OCI-LY3 (cell line): Measurements from ENCODE around the gene MTFMT.

Source experiments
- CTCF ChIP-seq: fragments of 200-600, 300-600 bp; sonication (generic); IDR thresholded peaks from 2 replicates; pipeline ENCODE4 v1.5.1; 2014; ENCODE audit warnings: antibody characterized with exemption, low read length, low read depth
- EZH2phosphoT487 ChIP-seq: fragments of 200-600 bp; shearing (Covaris generic); IDR thresholded peaks from 2 replicates; pipeline ENCODE4 v1.6.1; 2018; ENCODE audit warnings: antibody characterized with exemption, mixed run types, low read depth

GRCh38 chr15:65041787-65042186, 12.3 kb upstream of the MTFMT start:
- TF ChIP-seq CTCF (no peak), EZH2phosphoT487 (no peak)
